GM12878 (cell line): ENCODE data around the gene SYK. TPM values are rescaled to one million over a fixed set of nuclear protein-coding genes. Genes with fewer than 3 reads are reported as not detected.

Experiments
- ATAC-seq: fragments of 200-7000 bp; cut with Tn5 transposase; 3 replicates; pipeline ENCODE4 v1.9.1; 2020; ENCODE audit warnings: mild to moderate bottlenecking, moderate library complexity
- BruUV-seq: library from RNA; stranded (reverse); fragments of 400-500 nt; replicated peaks from 2 replicates; lab custom pipeline; 2021; lab: Mats Ljungman, UMichigan
- CTCF ChIA-PET: fragments of 300-600 bp; sonication (Branson Sonifier 250); formaldehyde crosslinking; extraction: SDS; loops from one replicate; lab custom pipeline; 2021; ENCODE audit warnings: inconsistent platforms; lab: Yijun Ruan, JAX
- POLR2A ChIA-PET: fragments of 350-600 bp; formaldehyde crosslinking; extraction: SDS; loops from one replicate; lab custom pipeline; 2021; ENCODE audit warnings: inconsistent platforms; lab: Charles Lee
- RAD21 ChIA-PET: fragments of 300-600 bp; sonication (Branson Sonifier 250); formaldehyde crosslinking; loops from one replicate; lab custom pipeline; 2023; ENCODE audit warnings: antibody characterized with exemption; ENCODE audit not compliant: unreplicated experiment; lab: Charles Lee
- SMC1A ChIA-PET: fragments of 300-600 bp; sonication (Branson Sonifier 250); formaldehyde crosslinking; loops from one replicate; lab custom pipeline; 2023; ENCODE audit not compliant: unreplicated experiment, uncharacterized antibody; lab: Charles Lee
- DNase-seq: peaks from one replicate; pipeline ENCODE4 v3.0.0-alpha.2; 2011; ENCODE audit warnings: low read depth, low spot score
- FAIRE-seq: peaks from 3 replicates; lab custom pipeline; 2011; peaks lifted over from hg19 to GRCh38; lab: Jason Lieb, UNC
- H2AFZ ChIP-seq: 2 replicates; pipeline ENCODE4 v1.6.0; 2011; ENCODE audit warnings: low read depth, low read length, control low read depth; ENCODE audit not compliant: control insufficient read depth
- H3K27ac ChIP-seq: 2 replicates; pipeline ENCODE4 v1.5.1; 2011; ENCODE audit warnings: control low read depth; ENCODE audit not compliant: control insufficient read depth, insufficient read depth
- H3K27me3 ChIP-seq, 2 experiments: replicated peaks in 1 of 2; 2 replicates each; pipeline versions ENCODE4 v1.6.0 to v1.6.1; 2011; ENCODE audit warnings: low read length in 1 of 2; ENCODE audit not compliant: control insufficient read depth in 2 of 2, insufficient read depth in 2 of 2
- H3K36me3 ChIP-seq, 2 experiments: 2 replicates each; pipeline ENCODE4 v1.5.1; 2011; ENCODE audit warnings: low read length in 1 of 2; ENCODE audit not compliant: control insufficient read depth in 2 of 2, insufficient read depth in 2 of 2
- H3K4me1 ChIP-seq: 2 replicates; pipeline ENCODE4 v1.6.1; 2011; ENCODE audit warnings: mild to moderate bottlenecking, low read length, moderate library complexity, mixed read lengths; ENCODE audit not compliant: control insufficient read depth, insufficient read depth
- H3K4me2 ChIP-seq: 2 replicates; pipeline ENCODE4 v1.6.0; 2011; ENCODE audit warnings: control low read depth; ENCODE audit not compliant: control insufficient read depth, insufficient read depth
- H3K4me3 ChIP-seq: fragments of 200-600 bp; sonication (generic); 2 replicates; pipeline ENCODE4 v1.5.1; 2016
- H3K79me2 ChIP-seq: 2 replicates; pipeline ENCODE4 v1.6.0; 2011; ENCODE audit warnings: low read length; ENCODE audit not compliant: control insufficient read depth, insufficient read depth
- H3K9ac ChIP-seq: 2 replicates; pipeline ENCODE4 v1.8.0; 2011; ENCODE audit warnings: low read length, control low read depth, mixed read lengths; ENCODE audit not compliant: control insufficient read depth, insufficient read depth
- H3K9me3 ChIP-seq: replicated peaks from 3 replicates; pipeline ENCODE4 v1.5.1; 2011; ENCODE audit warnings: mild to moderate bottlenecking, low read length; ENCODE audit not compliant: control insufficient read depth, insufficient read depth
- H4K20me1 ChIP-seq: 2 replicates; pipeline ENCODE4 v1.6.0; 2011; ENCODE audit not compliant: control insufficient read depth, insufficient read depth
- FOXM1 ChIP-seq: IDR thresholded peaks from 2 replicates; pipeline ENCODE4 v1.6.1; 2012; ENCODE audit warnings: low read depth, mild to moderate bottlenecking, inconsistent platforms, low read length, moderate library complexity
- IRF4 ChIP-seq: IDR thresholded peaks from 2 replicates; pipeline ENCODE4 v1.6.1; 2011; ENCODE audit warnings: low read depth, low read length
- KAT2A ChIP-seq: conservative IDR thresholded peaks from 2 replicates; pipeline ENCODE4 v1.6.1; 2011; ENCODE audit warnings: low read depth, low read length; ENCODE audit not compliant: control insufficient read depth
- NFYA ChIP-seq: IDR thresholded peaks from 2 replicates; pipeline ENCODE4 v1.6.1; 2011; ENCODE audit warnings: low read depth, mild to moderate bottlenecking, low read length, improper control_type of control experiment, borderline replicate concordance
- RAD21 ChIP-seq: IDR thresholded peaks from 2 replicates; pipeline ENCODE4 v1.6.1; 2011; ENCODE audit warnings: mild to moderate bottlenecking, low read depth, low read length, moderate library complexity; ENCODE audit not compliant: insufficient read depth
- RFX5 ChIP-seq: IDR thresholded peaks from 2 replicates; pipeline ENCODE4 v1.6.1; 2011; ENCODE audit warnings: low read depth, low read length, improper control_type of control experiment
- STAT1 ChIP-seq: fragments of 450-650 bp; conservative IDR thresholded peaks from 2 replicates; pipeline ENCODE4 v1.6.1; 2014; ENCODE audit warnings: antibody characterized with exemption, mild to moderate bottlenecking
- SUPT20H ChIP-seq: IDR thresholded peaks from 2 replicates; pipeline ENCODE4 v1.6.1; 2011; ENCODE audit warnings: low read depth, mild to moderate bottlenecking, low read length, moderate library complexity, borderline replicate concordance; ENCODE audit not compliant: control insufficient read depth
- ZBED1 ChIP-seq: IDR thresholded peaks from 2 replicates; pipeline ENCODE4 v1.6.1; 2016; ENCODE audit warnings: borderline replicate concordance
- ZNF622 ChIP-seq: fragments of 450-650 bp; IDR thresholded peaks from 2 replicates; pipeline ENCODE4 v1.6.1; 2017; ENCODE audit warnings: mild to moderate bottlenecking, inconsistent platforms
- ZZZ3 ChIP-seq: IDR thresholded peaks from 2 replicates; pipeline ENCODE4 v1.6.1; 2011; ENCODE audit warnings: low read depth; ENCODE audit not compliant: control insufficient read depth, insufficient read length
- WGBS: methylation state at CpG from one replicate; pipeline ENCODE4 v1.1.6; 2016; ENCODE audit warnings: low lambda C conversion rate; ENCODE audit not compliant: insufficient replicate concordance, insufficient coverage; ENCODE audit errors: missing lambda C conversion rate; 5-methylcytosine and 5-hydroxymethylcytosine counted together
- in situ Hi-C: fragments of 300-500 bp; cut with MboI; formaldehyde crosslinking; loops from 9 replicates; pipeline ENCODE4 v1.14.3; 2018; ENCODE audit warnings: mixed read lengths
- intact Hi-C: fragments of 100-400 bp; cut with micrococcal nuclease; formaldehyde crosslinking; loops from one replicate; pipeline ENCODE4 v1.14.2; 2022; ENCODE audit not compliant: unreplicated experiment
- polyA plus RNA-seq, 11 experiments: library from polyadenylated mRNA; depleted of rRNA in 4 of 11; unstranded in 6 of 11; stranded (reverse) in 5 of 11; fragments of >200 nt; fragmentation: Nextera tagmentation in 4 of 11; fragmentation: Illumina TruSeq in 1 of 11; extraction: Ambion mirVana in 4 of 11; extraction: Trizol in 1 of 11; gene quantifications; 1 replicate in 1 of 11; 2 replicates in 10 of 11; pipeline versions ENCODE4 v1.2.1 to v1.2.3, GENCODE V29; 2011 to 2016; ENCODE audit warnings: inconsistent platforms in 2 of 11, missing spikeins in 2 of 11, low read depth in 1 of 11
- total RNA-seq, 4 experiments: library from RNA; depleted of rRNA in 3 of 4; stranded (reverse); fragments of >200 nt in 3 of 4; fragmentation: Illumina TruSeq in 1 of 4; extraction: Trizol in 1 of 4; gene quantifications; 2 replicates each; pipeline versions ENCODE4 v1.2.1 to v1.2.3, GENCODE V29; 2013 to 2021
- TF ChIP-seq, protein P1 (sequence below): fragments of 150-350 bp; IDR thresholded peaks from 2 replicates; pipeline ENCODE4 v1.6.1; 2014; ENCODE audit warnings: mild to moderate bottlenecking, low read depth, low read length
- TF ChIP-seq, protein P2 (sequence below): fragments of 450-650 bp; IDR thresholded peaks from 2 replicates; pipeline ENCODE4 v1.6.1; 2017; ENCODE audit warnings: mild to moderate bottlenecking

The SYK gene
- total and polyA plus RNA-seq, 10 of the 15 experiments (the other 5 are each of a cell fraction or from before 2014, with no cell fraction given) = 6.5 to 135 (median 68.8) TPM

DNA sequence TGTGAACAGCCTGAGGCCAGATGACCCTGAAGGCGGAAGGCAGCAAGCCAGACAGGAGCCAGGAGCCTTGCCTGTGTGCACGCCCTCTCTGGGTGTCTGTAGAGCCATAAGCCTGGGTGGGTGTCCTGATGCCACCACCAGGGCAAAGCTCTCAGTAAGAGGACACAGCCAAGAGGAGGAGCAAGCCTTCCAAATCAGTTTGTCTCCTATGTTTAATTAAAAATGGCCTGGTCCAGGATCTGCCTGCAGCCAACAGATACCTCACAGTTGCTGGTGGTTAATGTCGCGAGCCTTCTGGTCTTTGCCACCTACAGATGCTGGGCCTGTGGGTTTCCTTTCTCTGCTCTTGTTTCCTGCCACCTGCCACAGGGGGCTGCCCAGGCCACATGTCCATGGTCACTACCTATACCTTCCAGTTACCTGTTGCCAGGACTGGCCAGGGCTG is 56.9 kb downstream of the SYK start:
- ChIA-PET SMC1A (interaction anchor here (2.1 kb wide), 1 partner anchor 12 kb away, joined by 4 read pairs; no protein-coding TSS in a partner anchor), RAD21 (no interaction called here), CTCF (interaction anchor here (0.7 kb wide), 1 partner anchor 1261 kb away, joined by 3 read pairs; no protein-coding TSS in a partner anchor), POLR2A (no interaction called here)
- intact Hi-C loops (no loop called here), in situ Hi-C loops (loop anchor here (25.0 kb wide), 1 partner anchor 1271 kb away; no protein-coding TSS in a partner anchor)
- Histone ChIP-seq H3K9ac (no peak overlapping the region), H3K4me3 (no peak overlapping the region), H3K4me2 (no peak overlapping the region), H3K27ac (no peak overlapping the region), H4K20me1 (no peaks in the 10 kb centered on the region), H3K4me1 (no peaks in the 10 kb centered on the region), H3K9me3 (no peaks in the 10 kb centered on the region), H2AFZ (no peak overlapping the region), H3K79me2 (no peaks in the 10 kb centered on the region), H3K27me3 (no peaks in the 10 kb centered on the region), H3K36me3 (peaks cover 10 to 14% of the 10 kb centered on the region in 2 experiments; a peak in 3 of 4 replicates)
- WGBS = 45% methylated on average over 4 of the region's 4 CpGs
- TF ChIP-seq NFYA = no peak
- no TSS peak for BruUV-seq
- DNase-seq (no peak), FAIRE-seq (no peak), ATAC-seq (no peak; the same call in 1 of the 3 replicates)

DNA sequence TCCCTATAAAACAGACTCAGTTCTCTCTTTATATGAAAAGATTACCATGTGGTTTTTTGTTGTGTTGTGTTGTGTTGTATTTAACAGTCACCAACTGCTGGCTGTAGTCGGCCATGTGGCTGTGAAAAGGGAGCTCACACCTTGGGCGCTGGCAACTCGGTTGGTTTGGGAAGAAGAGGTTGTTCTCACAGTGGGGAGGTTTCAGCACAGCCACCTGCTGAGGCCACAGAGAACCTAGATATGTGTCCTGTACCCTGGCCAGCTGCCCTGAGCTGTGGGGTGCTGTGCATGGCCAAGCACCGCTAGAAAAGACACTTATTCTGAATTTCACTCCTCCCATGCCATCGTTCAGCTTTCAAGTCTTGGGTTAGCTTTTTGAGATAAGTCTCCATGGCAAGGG is 58.8 kb downstream of the SYK start:
- H3K9me3 ChIP-seq = no peaks in the 10 kb centered on the region
- SMC1A ChIA-PET = interaction anchor here (0.6 to 0.8 kb wide), 2 partner anchors 9 to 10 kb away, joined by 3 read pairs; no protein-coding TSS in a partner anchor
- ATAC-seq = no peak
- peaks cover 8 to 17% of the 10 kb centered on the region in 2 experiments; a peak in 3 of 4 replicates for H3K36me3 ChIP-seq
- H3K4me1 ChIP-seq = no peaks in the 10 kb centered on the region
- no peak overlapping the region for H3K4me2 ChIP-seq
- in situ Hi-C loops = loop anchor here (10.0 to 25.0 kb wide), 2 partner anchors 716 to 1273 kb away; no protein-coding TSS in a partner anchor
- TF ChIP-seq IRF4 (no peak), FOXM1 (no peak), RFX5 (no peak), KAT2A (no peak), SUPT20H (no peak), ZNF622 (no peak), RAD21 (no peak), ZZZ3 (no peak), ZBED1 (no peak), STAT1 (no peak)
- TF ChIP-seq, protein P1, sequence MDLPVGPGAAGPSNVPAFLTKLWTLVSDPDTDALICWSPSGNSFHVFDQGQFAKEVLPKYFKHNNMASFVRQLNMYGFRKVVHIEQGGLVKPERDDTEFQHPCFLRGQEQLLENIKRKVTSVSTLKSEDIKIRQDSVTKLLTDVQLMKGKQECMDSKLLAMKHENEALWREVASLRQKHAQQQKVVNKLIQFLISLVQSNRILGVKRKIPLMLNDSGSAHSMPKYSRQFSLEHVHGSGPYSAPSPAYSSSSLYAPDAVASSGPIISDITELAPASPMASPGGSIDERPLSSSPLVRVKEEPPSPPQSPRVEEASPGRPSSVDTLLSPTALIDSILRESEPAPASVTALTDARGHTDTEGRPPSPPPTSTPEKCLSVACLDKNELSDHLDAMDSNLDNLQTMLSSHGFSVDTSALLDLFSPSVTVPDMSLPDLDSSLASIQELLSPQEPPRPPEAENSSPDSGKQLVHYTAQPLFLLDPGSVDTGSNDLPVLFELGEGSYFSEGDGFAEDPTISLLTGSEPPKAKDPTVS = no peak
- TF ChIP-seq, protein P2, sequence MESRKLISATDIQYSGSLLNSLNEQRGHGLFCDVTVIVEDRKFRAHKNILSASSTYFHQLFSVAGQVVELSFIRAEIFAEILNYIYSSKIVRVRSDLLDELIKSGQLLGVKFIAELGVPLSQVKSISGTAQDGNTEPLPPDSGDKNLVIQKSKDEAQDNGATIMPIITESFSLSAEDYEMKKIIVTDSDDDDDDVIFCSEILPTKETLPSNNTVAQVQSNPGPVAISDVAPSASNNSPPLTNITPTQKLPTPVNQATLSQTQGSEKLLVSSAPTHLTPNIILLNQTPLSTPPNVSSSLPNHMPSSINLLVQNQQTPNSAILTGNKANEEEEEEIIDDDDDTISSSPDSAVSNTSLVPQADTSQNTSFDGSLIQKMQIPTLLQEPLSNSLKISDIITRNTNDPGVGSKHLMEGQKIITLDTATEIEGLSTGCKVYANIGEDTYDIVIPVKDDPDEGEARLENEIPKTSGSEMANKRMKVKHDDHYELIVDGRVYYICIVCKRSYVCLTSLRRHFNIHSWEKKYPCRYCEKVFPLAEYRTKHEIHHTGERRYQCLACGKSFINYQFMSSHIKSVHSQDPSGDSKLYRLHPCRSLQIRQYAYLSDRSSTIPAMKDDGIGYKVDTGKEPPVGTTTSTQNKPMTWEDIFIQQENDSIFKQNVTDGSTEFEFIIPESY = no peak
- TF ChIP-seq, all 136 proteins: peak for 0
- no peak overlapping the region for H3K4me3 ChIP-seq
- no peak overlapping the region for H3K9ac ChIP-seq
- intact Hi-C loops = no loop called here
- ChIA-PET POLR2A (no interaction called here), RAD21 (no interaction called here), CTCF (interaction anchor here (1.5 kb wide), 1 partner anchor 10 kb away, joined by 6 read pairs; no protein-coding TSS in a partner anchor)
- no peak overlapping the region for H3K27ac ChIP-seq
- no peaks in the 10 kb centered on the region for H3K27me3 ChIP-seq
- 74% methylated on average over 5 of the region's 5 CpGs for WGBS
- FAIRE-seq (no peak), DNase-seq (no peak)
- no peak overlapping the region for H2AFZ ChIP-seq
- no TSS peak for BruUV-seq
- H4K20me1 ChIP-seq = no peaks in the 10 kb centered on the region
- H3K79me2 ChIP-seq = no peaks in the 10 kb centered on the region
